BJ (cell line): Measurements from ENCODE around the gene PRR12. TPM values are rescaled to one million over a fixed set of nuclear protein-coding genes. Genes with fewer than 3 reads are reported as not detected.
A peak's percentile ranks its signal among the peaks of the same experiment; 100 is the strongest.

Source experiments
- CTCF ChIA-PET: fragments of 350-600 bp; formaldehyde crosslinking; extraction: SDS; loops from one replicate; lab custom pipeline; 2021; ENCODE audit warnings: antibody characterized with exemption, inconsistent platforms; lab: Yijun Ruan, JAX
- POLR2A ChIA-PET: fragments of 300-600 bp; sonication (Branson Sonifier 250); formaldehyde crosslinking; extraction: SDS; loops from one replicate; lab custom pipeline; 2021; ENCODE audit warnings: antibody characterized with exemption; lab: Charles Lee
- DNase-seq: peaks from one replicate; pipeline ENCODE4 v3.0.0-alpha.2; 2011; ENCODE audit warnings: low read depth
- H3K27me3 ChIP-seq: 2 replicates; pipeline ENCODE4 v1.6.0; 2011; ENCODE audit warnings: low read length; ENCODE audit not compliant: control insufficient read depth, insufficient read depth
- H3K36me3 ChIP-seq: 2 replicates; pipeline ENCODE4 v1.5.1; 2011; ENCODE audit warnings: low read length; ENCODE audit not compliant: control insufficient read depth, insufficient read depth
- H3K4me3 ChIP-seq: 2 replicates; pipeline ENCODE4 v1.5.1; 2011; ENCODE audit warnings: low read depth, mild to moderate bottlenecking, control low read depth, low read length
- polyA plus RNA-seq: library from polyadenylated mRNA; depleted of rRNA; stranded (reverse); fragments of >200 nt; gene quantifications from 2 replicates; pipeline ENCODE4 v1.2.3, GENCODE V29; 2011; rRNA removed
- small RNA-seq: library from RNA; depleted of rRNA; stranded (forward); fragments of <200 nt; gene quantifications from one replicate; pipeline ENCODE3, GENCODE V24; 2012; ENCODE audit warnings: low replicate concordance, low read depth; ENCODE audit not compliant: insufficient read length
- TF ChIP-seq, protein P1 (sequence below): IDR thresholded peaks from 2 replicates; pipeline ENCODE4 v1.5.1; 2011; ENCODE audit warnings: low read depth, mild to moderate bottlenecking, control low read depth, inconsistent platforms, low read length, moderate library complexity; ENCODE audit not compliant: insufficient read depth

PRR12 gene
- polyA plus RNA-seq, 1 experiment = 0.42 TPM

DNA sequence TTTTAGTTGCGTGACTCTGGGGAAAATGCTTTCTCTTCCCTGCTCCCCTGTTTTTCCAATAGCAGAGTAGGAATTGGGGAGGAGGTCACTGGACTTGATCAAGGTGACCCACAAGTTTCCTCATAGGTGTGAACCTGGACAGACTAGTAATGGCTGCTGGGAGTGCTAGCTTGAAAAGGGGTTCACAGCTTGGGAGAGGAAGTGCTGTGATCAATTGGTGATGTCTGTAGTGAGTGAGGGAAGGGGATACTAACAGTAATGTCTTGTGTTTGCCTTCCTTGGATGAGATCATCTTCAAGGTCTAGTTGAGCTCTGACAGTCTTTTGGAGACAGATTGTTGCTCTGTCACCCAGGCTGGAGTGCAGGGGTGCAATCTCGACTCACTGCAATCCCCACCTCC, 76.5 kb downstream of the PRR12 start:
- no peak for DNase-seq
- Histone ChIP-seq H3K27me3 (no peaks in the 10 kb centered on the region), H3K4me3 (no peak overlapping the region), H3K36me3 (peaks cover 6% of the 10 kb centered on the region)
- ChIA-PET POLR2A (no interaction called here), CTCF (no interaction called here)
- TF ChIP-seq, protein P1, sequence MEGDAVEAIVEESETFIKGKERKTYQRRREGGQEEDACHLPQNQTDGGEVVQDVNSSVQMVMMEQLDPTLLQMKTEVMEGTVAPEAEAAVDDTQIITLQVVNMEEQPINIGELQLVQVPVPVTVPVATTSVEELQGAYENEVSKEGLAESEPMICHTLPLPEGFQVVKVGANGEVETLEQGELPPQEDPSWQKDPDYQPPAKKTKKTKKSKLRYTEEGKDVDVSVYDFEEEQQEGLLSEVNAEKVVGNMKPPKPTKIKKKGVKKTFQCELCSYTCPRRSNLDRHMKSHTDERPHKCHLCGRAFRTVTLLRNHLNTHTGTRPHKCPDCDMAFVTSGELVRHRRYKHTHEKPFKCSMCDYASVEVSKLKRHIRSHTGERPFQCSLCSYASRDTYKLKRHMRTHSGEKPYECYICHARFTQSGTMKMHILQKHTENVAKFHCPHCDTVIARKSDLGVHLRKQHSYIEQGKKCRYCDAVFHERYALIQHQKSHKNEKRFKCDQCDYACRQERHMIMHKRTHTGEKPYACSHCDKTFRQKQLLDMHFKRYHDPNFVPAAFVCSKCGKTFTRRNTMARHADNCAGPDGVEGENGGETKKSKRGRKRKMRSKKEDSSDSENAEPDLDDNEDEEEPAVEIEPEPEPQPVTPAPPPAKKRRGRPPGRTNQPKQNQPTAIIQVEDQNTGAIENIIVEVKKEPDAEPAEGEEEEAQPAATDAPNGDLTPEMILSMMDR = no peak

DNA sequence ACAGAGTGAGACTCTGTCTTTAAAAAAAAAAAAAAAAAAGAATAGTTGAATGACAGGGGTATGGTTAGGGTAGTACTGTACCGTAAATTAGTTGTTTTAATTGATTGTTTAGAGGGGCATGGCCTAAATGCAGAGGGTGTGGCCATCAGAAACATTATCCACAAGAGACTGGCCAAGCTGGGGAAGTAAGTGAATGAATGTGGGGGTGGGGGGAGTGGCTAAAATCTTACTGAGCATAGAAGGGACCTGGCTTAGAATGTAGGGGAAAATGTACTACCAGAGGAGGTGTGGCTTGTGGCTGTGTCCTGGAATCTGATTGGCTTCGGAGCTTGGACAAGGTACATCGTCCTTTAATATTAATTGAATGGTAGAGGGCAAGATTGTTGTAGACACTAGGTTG, 78.5 kb downstream of the PRR12 start:
- ChIA-PET POLR2A (no interaction called here), CTCF (interaction anchor here (1.0 to 1.7 kb wide), 2 partner anchors 11 to 123 kb away, joined by 3 to 4 read pairs; no protein-coding TSS in a partner anchor)
- H3K27me3 ChIP-seq = no peaks in the 10 kb centered on the region
- DNase-seq = no peak
- H3K4me3 ChIP-seq = no peak overlapping the region
- TF ChIP-seq, protein P1 = no peak
- no peaks in the 10 kb centered on the region; the same call in 1 of the 2 replicates for H3K36me3 ChIP-seq

DNA sequence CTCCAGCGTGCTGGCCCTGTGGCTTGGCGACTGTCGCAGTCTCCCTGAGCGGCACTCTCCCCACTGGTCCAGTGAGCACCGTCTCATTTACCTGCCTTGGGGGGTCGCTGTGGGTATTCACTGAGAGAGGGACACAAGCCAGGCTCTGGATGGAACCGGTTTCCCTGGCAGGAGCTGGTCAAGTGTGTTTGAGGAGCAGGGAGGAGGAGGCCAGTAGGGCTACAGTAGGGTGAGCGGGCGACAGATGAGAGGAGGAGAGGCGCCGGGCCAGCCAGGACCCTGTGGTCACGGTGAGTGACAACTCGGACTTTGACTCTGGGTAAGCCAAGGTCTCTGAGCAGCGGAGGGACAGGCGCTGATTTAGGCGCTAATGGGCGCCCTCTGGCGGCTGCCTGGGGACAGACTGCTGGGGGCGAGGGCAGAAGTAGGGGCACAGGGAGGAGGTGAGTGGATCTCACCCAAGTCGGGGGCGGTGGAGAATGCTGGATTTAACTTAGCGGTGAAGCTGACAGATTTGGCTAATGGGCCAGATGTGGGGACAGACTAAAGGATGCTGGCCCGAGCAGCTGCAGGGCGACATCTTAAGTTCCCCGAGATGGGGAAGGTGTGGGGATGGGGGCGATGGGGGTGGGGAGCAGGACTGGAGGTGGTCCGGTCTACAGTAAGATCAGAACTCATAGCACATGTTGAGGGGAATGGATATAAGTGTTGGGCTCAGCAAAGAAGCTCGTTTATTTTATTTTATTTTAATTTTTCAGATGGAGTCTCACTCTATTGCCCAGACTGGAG, 81.3 kb downstream of the PRR12 start:
- Histone ChIP-seq H3K4me3 (no peak overlapping the region), H3K36me3 (no peaks in the 10 kb centered on the region; the same call in 1 of the 2 replicates), H3K27me3 (no peaks in the 10 kb centered on the region)
- TF ChIP-seq, protein P1 = peak; percentile 98
- no peak for DNase-seq
- ChIA-PET POLR2A (interaction anchor here (0.6 kb wide), 1 partner anchor 25 kb away, joined by 4 read pairs; no protein-coding TSS in a partner anchor), CTCF (interaction anchor here (0.6 to 2.1 kb wide), 27 partner anchors 8 to 332 kb away, joined by 3 to 9 read pairs (median 4); partner anchors contain the start of genes AP2A1, NOSIP and RRAS)

Small RNAs within 50 kb of the gene (small RNA-seq; reads per million reads assigned to genes)
- not detected for gene RF00019

Other genes with a start within 250 kb of the PRR12 start
- 23.9 and 37.1 TPM in 2 replicates for gene TEAD2, start 228.8 kb upstream of the PRR12 start, polyA plus RNA-seq
- gene DKKL1, start 227.3 kb upstream of the PRR12 start, polyA plus RNA-seq = 0.10 and 0.26 TPM in 2 replicates
- not detected in 2 replicates for gene KASH5, start 202.9 kb upstream of the PRR12 start, polyA plus RNA-seq
- gene PTH2, start 167.7 kb upstream of the PRR12 start, polyA plus RNA-seq = not detected in 2 replicates
- not detected in 2 replicates for gene GFY, start 165.8 kb upstream of the PRR12 start, polyA plus RNA-seq
- gene SLC17A7, start 149.7 kb upstream of the PRR12 start, polyA plus RNA-seq = 0.09 and 0.10 TPM in 2 replicates
- 69.5 and 75.8 TPM in 2 replicates for gene PIH1D1, start 139.4 kb upstream of the PRR12 start, polyA plus RNA-seq
- 5.9 and 15.0 TPM in 2 replicates for gene ALDH16A1, start 138.0 kb upstream of the PRR12 start, polyA plus RNA-seq
- gene FLT3LG, start 117.0 kb upstream of the PRR12 start, polyA plus RNA-seq = 4.9 and 7.7 TPM in 2 replicates
- 2,322 and 6,136 TPM in 2 replicates for gene RPL13A, start 103.6 kb upstream of the PRR12 start, polyA plus RNA-seq
- 2,226 and 2,533 TPM in 2 replicates for gene RPS11, start 94.7 kb upstream of the PRR12 start, polyA plus RNA-seq
- gene FCGRT, start 78.5 kb upstream of the PRR12 start, polyA plus RNA-seq = 77.3 and 98.8 TPM in 2 replicates
- 52.4 and 68.9 TPM in 2 replicates for gene RCN3, start 63.2 kb upstream of the PRR12 start, polyA plus RNA-seq
- gene NOSIP, start 10.6 kb upstream of the PRR12 start, polyA plus RNA-seq = 59.2 and 87.6 TPM in 2 replicates
- 0.12 and 0.13 TPM in 2 replicates for gene PRRG2, start 9.9 kb upstream of the PRR12 start, polyA plus RNA-seq
- gene RRAS, start 49.0 kb downstream of the PRR12 start, polyA plus RNA-seq = 117 and 186 TPM in 2 replicates
- 2.8 and 3.4 TPM in 2 replicates for gene SCAF1, start 51.0 kb downstream of the PRR12 start, polyA plus RNA-seq
- 47.5 and 68.5 TPM in 2 replicates for gene IRF3, start 74.7 kb downstream of the PRR12 start, polyA plus RNA-seq
- gene BCL2L12, start 74.8 kb downstream of the PRR12 start, polyA plus RNA-seq = 14.2 and 21.5 TPM in 2 replicates
- gene PRMT1, start 86.1 kb downstream of the PRR12 start, polyA plus RNA-seq = 269 and 372 TPM in 2 replicates
- gene ADM5, start 98.4 kb downstream of the PRR12 start, polyA plus RNA-seq = 0.39 TPM in 2 replicates
- 26.0 and 45.9 TPM in 2 replicates for gene CPT1C, start 99.9 kb downstream of the PRR12 start, polyA plus RNA-seq
- gene TSKS, start 172.1 kb downstream of the PRR12 start, polyA plus RNA-seq = 0.11 and 0.15 TPM in 2 replicates
- 82.1 and 153 TPM in 2 replicates for gene AP2A1, start 175.8 kb downstream of the PRR12 start, polyA plus RNA-seq
- 8.3 and 14.3 TPM in 2 replicates for gene FUZ, start 222.1 kb downstream of the PRR12 start, polyA plus RNA-seq
- 12.3 and 27.7 TPM in 2 replicates for gene MED25, start 227.1 kb downstream of the PRR12 start, polyA plus RNA-seq